CD8-positive, alpha-beta memory T cell (primary cell): ENCODE results near the gene RPS6KL1. TPM values are rescaled to one million over a fixed set of nuclear protein-coding genes. Genes with fewer than 3 reads are reported as not detected.

Source experiments
- CTCF ChIA-PET: fragments of 350-600 bp; sonication (Branson Sonifier 250); formaldehyde crosslinking; loops from one replicate; lab custom pipeline; 2021; ENCODE audit warnings: antibody characterized with exemption; lab: Charles Lee
- POLR2A ChIA-PET: fragments of 350-600 bp; sonication (Branson Sonifier 250); formaldehyde crosslinking; loops from one replicate; lab custom pipeline; 2021; ENCODE audit warnings: antibody characterized with exemption; lab: Charles Lee
- DNase-seq, 5 donors: peaks; one replicate each; pipeline versions ENCODE4 v3.0.0 to v3.0.0-alpha.2; 2020 to 2022; ENCODE audit warnings: mixed read lengths in 1 of 5
- H3K27ac ChIP-seq: one replicate; pipeline ENCODE4 v1.7.0; 2013; ENCODE audit warnings: low read depth, mild to moderate bottlenecking, low read length, moderate library complexity
- H3K27me3 ChIP-seq: 2 replicates; pipeline ENCODE4 v1.7.0; 2013; ENCODE audit warnings: low read length, mild to moderate bottlenecking; ENCODE audit not compliant: insufficient read depth, poor library complexity, severe bottlenecking
- H3K36me3 ChIP-seq: 2 replicates; pipeline ENCODE4 v1.7.0; 2013; ENCODE audit warnings: mild to moderate bottlenecking, low read length, moderate library complexity; ENCODE audit not compliant: insufficient read depth
- H3K4me1 ChIP-seq: 2 replicates; pipeline ENCODE4 v1.7.0; 2013; ENCODE audit warnings: mild to moderate bottlenecking, low read length, moderate library complexity; ENCODE audit not compliant: insufficient read depth
- H3K4me3 ChIP-seq: 2 replicates; pipeline ENCODE4 v1.7.0; 2013; ENCODE audit warnings: mild to moderate bottlenecking, low read length
- H3K9me3 ChIP-seq: 2 replicates; pipeline ENCODE4 v1.7.0; 2013; ENCODE audit warnings: mild to moderate bottlenecking, low read length
- H3K27ac Mint-ChIP-seq, 8 donors: one replicate each; pipeline ENCODE4 v1.8.0; 2020 to 2021; ENCODE audit warnings: mixed read lengths in 8 of 8, mild to moderate bottlenecking in 6 of 8, inconsistent platforms in 3 of 8, moderate library complexity in 3 of 8
- H3K27me3 Mint-ChIP-seq, 2 donors: one replicate each; pipeline ENCODE4 v1.8.0; 2020 to 2021; ENCODE audit warnings: mixed read lengths in 2 of 2, mild to moderate bottlenecking in 1 of 2, moderate library complexity in 1 of 2
- H3K36me3 Mint-ChIP-seq, 3 donors: one replicate each; pipeline ENCODE4 v1.8.0; 2020 to 2021; ENCODE audit warnings: mixed read lengths in 3 of 3, inconsistent platforms in 1 of 3, mild to moderate bottlenecking in 1 of 3
- H3K4me1 Mint-ChIP-seq, 3 donors: one replicate each; pipeline ENCODE4 v1.8.0; 2020 to 2021; ENCODE audit warnings: mixed read lengths in 3 of 3, inconsistent platforms in 1 of 3, mild to moderate bottlenecking in 1 of 3
- H3K4me3 Mint-ChIP-seq, 7 donors: one replicate each; pipeline ENCODE4 v1.8.0; 2020 to 2021; ENCODE audit warnings: mixed read lengths in 7 of 7, mild to moderate bottlenecking in 6 of 7, moderate library complexity in 4 of 7, inconsistent platforms in 2 of 7
- H3K9me3 Mint-ChIP-seq, 5 donors: one replicate each; pipeline ENCODE4 v1.8.0; 2020 to 2022; ENCODE audit warnings: mixed read lengths in 5 of 5, mild to moderate bottlenecking in 3 of 5, moderate library complexity in 2 of 5, inconsistent platforms in 1 of 5
- polyA plus RNA-seq: library from polyadenylated mRNA; unstranded; fragments of 300-500 nt; fragmentation: Illumina TruSeq; gene quantifications from one replicate; pipeline ENCODE4 v1.2.3, GENCODE V29; 2021
- total RNA-seq, 2 experiments: library from RNA; stranded (reverse); gene quantifications; one replicate each; pipeline ENCODE4 v1.2.3, GENCODE V29; 2021

Gene RPS6KL1
- total and polyA plus RNA-seq, 3 experiments from 2014 or later: 4.8 to 5.0 TPM; not detected in 1

- peaks cover 2 to 6% of the 10 kb centered on the region in 2 donors for H3K27me3 Mint-ChIP-seq
- DNase-seq: peak in 1 of 5 donors; percentile 22
- no peak overlapping the region for H3K27ac ChIP-seq
- ChIA-PET POLR2A (no interaction called here), CTCF (interaction anchor here (0.7 to 3.2 kb wide), 14 partner anchors 9 to 175 kb away, joined by 3 to 17 read pairs (median 4); partner anchors contain the start of gene RPS6KL1)
- H3K4me3 ChIP-seq: no peak overlapping the region
- no peaks in the 10 kb centered on the region for H3K9me3 Mint-ChIP-seq
- no peaks in the 10 kb centered on the region for H3K27me3 ChIP-seq
- H3K36me3 Mint-ChIP-seq: no peaks in the 10 kb centered on the region
- H3K9me3 ChIP-seq: no peaks in the 10 kb centered on the region
- no peak overlapping the region for H3K4me3 Mint-ChIP-seq
- no peaks in the 10 kb centered on the region for H3K36me3 ChIP-seq
- peak overlapping the region in 1 of 8 donors; percentile 8 for H3K27ac Mint-ChIP-seq
- peaks cover 33% of the 10 kb centered on the region for H3K4me1 ChIP-seq
- H3K4me1 Mint-ChIP-seq: peaks cover 24 to 32% (median 30%) of the 10 kb centered on the region in 3 donors
Measured at GRCh38 chr14:74945261-74945851, 22.3 kb upstream of the RPS6KL1 start.

- Mint-ChIP-seq H3K27ac (peak overlapping the region in 6 of 8 donors; percentile 17 to 88 (median 66)), H3K4me3 (peak overlapping the region in 4 of 7 donors; percentile 19 to 75 (median 54))
- peaks cover 38% of the 10 kb centered on the region for H3K4me1 ChIP-seq
Measured at GRCh38 chr14:74942608-74943007, 19.5 kb upstream of the RPS6KL1 start.

GRCh38 chr14:74942181-74942580, 19.1 kb upstream of the RPS6KL1 start:
- Mint-ChIP-seq H3K4me1 (peaks cover 30 to 39% (median 38%) of the 10 kb centered on the region in 3 donors), H3K27me3 (peaks cover 0 to 2% of the 10 kb centered on the region in 2 donors), H3K27ac (peak overlapping the region; percentile 84 to 95 (median 94)), H3K4me3 (peak overlapping the region; percentile 75 to 87 (median 82)), H3K36me3 (peaks cover 0 to 2% (median 0%) of the 10 kb centered on the region in 3 donors), H3K9me3 (no peaks in the 10 kb centered on the region)
- no peaks in the 10 kb centered on the region for H3K9me3 ChIP-seq
- ChIA-PET POLR2A (interaction anchor here (0.7 to 1.1 kb wide), 2 partner anchors 13 to 61 kb away, joined by 3 read pairs; partner anchors contain the start of gene PGF), CTCF (interaction anchor here (0.9 to 2.3 kb wide), 6 partner anchors 20 to 146 kb away, joined by 3 to 9 read pairs (median 4); partner anchors contain the start of gene ACYP1)
- H3K4me1 ChIP-seq: peaks cover 38% of the 10 kb centered on the region
- no peaks in the 10 kb centered on the region for H3K27me3 ChIP-seq
- H3K27ac ChIP-seq: no peak overlapping the region
- no peak for DNase-seq
- no peaks in the 10 kb centered on the region for H3K36me3 ChIP-seq
- peak overlapping the region; percentile 28 for H3K4me3 ChIP-seq

More at GRCh38 chr14:74942608-74943007, 19.5 kb upstream of the RPS6KL1 start:
- H3K27me3 Mint-ChIP-seq: peaks cover 0 to 2% of the 10 kb centered on the region in 2 donors
- H3K4me1 Mint-ChIP-seq: peaks cover 28 to 38% (median 37%) of the 10 kb centered on the region in 3 donors
- H3K9me3 ChIP-seq: no peaks in the 10 kb centered on the region
- no peaks in the 10 kb centered on the region for H3K9me3 Mint-ChIP-seq
- no peak overlapping the region for H3K27ac ChIP-seq
- CTCF ChIA-PET: interaction anchor here (0.9 to 2.3 kb wide), 4 partner anchors 82 to 145 kb away, joined by 3 to 9 read pairs (median 3); partner anchors contain the start of gene ACYP1
- H3K27me3 ChIP-seq: no peaks in the 10 kb centered on the region
- H3K36me3 Mint-ChIP-seq: peaks cover 0 to 2% (median 0%) of the 10 kb centered on the region in 3 donors
- DNase-seq: no peak
- POLR2A ChIA-PET: interaction anchor here (1.1 kb wide), 1 partner anchor 61 kb away, joined by 3 read pairs; no protein-coding TSS in a partner anchor
- no peaks in the 10 kb centered on the region for H3K36me3 ChIP-seq
- no peak overlapping the region for H3K4me3 ChIP-seq

DNA sequence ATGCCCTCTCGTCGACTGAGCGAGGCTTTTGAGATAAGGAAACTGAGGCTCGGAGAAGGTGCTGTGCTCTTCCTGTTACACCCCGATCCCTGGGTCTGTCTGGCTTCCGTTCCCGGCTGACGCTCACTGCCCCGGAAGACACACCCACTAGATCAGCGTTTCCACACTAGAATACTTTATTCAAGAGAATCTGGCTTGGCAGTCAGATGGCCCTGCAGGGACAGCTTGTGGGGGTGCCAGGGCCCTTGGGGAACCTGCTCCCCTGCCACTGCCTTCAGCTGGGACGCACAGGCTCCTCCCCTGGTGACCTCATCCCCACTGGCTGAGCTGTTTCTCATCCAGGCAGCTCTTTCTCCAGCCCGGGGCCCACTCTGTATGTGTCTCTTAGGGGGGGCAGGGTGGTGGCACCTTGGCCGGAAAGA, 18.6 kb upstream of the RPS6KL1 start:
- no peaks in the 10 kb centered on the region for H3K9me3 Mint-ChIP-seq
- H3K27me3 ChIP-seq: no peaks in the 10 kb centered on the region
- H3K4me1 ChIP-seq: peaks cover 37% of the 10 kb centered on the region
- peak overlapping the region; percentile 4 for H3K27ac ChIP-seq
- H3K4me3 ChIP-seq: peak overlapping the region; percentile 28
- no peaks in the 10 kb centered on the region for H3K9me3 ChIP-seq
- peak overlapping the region; percentile 75 to 87 (median 82) for H3K4me3 Mint-ChIP-seq
- H3K27ac Mint-ChIP-seq: peak overlapping the region; percentile 84 to 95 (median 94)
- H3K27me3 Mint-ChIP-seq: peaks cover 0 to 2% of the 10 kb centered on the region in 2 donors
- ChIA-PET CTCF (interaction anchor here (0.9 to 2.3 kb wide), 6 partner anchors 21 to 146 kb away, joined by 3 to 9 read pairs (median 4); no protein-coding TSS in a partner anchor), POLR2A (interaction anchor here (0.7 to 1.1 kb wide), 2 partner anchors 13 to 62 kb away, joined by 3 read pairs; partner anchors contain the start of gene PGF)
- H3K36me3 Mint-ChIP-seq: peaks cover 0 to 2% (median 0%) of the 10 kb centered on the region in 3 donors
- no peaks in the 10 kb centered on the region for H3K36me3 ChIP-seq
- peaks cover 33 to 43% (median 43%) of the 10 kb centered on the region in 3 donors for H3K4me1 Mint-ChIP-seq
- DNase-seq: peak; percentile 14 to 67 (median 28)

DNA sequence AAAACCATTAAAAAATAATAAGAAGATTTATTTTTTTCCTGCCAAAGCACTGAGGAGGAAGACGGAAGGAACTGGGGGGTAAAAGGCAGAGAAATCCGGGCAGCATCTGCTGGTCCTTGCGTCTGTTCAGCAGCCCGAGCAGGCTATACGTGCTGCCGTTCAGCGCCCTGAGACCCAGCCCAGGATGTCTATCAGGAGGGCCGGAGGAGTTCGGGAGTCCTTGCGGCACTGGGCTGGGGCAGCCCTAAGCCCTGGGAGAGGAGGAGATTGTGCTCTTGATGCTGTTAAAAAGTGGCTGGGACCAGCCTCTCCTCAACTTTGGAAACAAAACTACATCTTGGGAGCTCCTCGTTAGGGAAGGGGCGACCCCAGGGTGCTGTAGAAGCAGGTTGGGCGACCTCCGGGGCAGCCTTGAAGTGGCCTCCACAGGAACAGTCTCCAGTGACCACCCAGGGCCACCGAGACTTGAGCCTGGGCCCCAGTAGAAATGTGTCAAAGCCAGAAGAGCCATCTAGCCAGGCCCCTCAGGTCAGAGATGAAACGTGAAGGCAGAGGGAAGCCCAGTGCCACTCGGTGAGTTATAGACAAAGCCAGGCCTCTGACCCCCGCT, 18.0 kb upstream of the RPS6KL1 start:
- H3K4me3 ChIP-seq: peak overlapping the region; percentile 28
- ChIA-PET CTCF (interaction anchor here (1.0 to 2.3 kb wide), 5 partner anchors 21 to 147 kb away, joined by 3 to 9 read pairs (median 4); no protein-coding TSS in a partner anchor), POLR2A (interaction anchor here (1.1 kb wide), 1 partner anchor 62 kb away, joined by 3 read pairs; no protein-coding TSS in a partner anchor)
- H3K4me1 ChIP-seq: peaks cover 31% of the 10 kb centered on the region
- Mint-ChIP-seq H3K4me1 (peaks cover 28 to 38% (median 37%) of the 10 kb centered on the region in 3 donors), H3K27ac (peak overlapping the region; percentile 34 to 95 (median 92)), H3K27me3 (no peaks in the 10 kb centered on the region), H3K36me3 (peaks cover 0 to 2% (median 0%) of the 10 kb centered on the region in 3 donors), H3K4me3 (peak overlapping the region; percentile 75 to 87 (median 82)), H3K9me3 (no peaks in the 10 kb centered on the region)
- no peaks in the 10 kb centered on the region for H3K36me3 ChIP-seq
- no peaks in the 10 kb centered on the region for H3K9me3 ChIP-seq
- peak overlapping the region; percentile 4 for H3K27ac ChIP-seq
- DNase-seq: no peak
- H3K27me3 ChIP-seq: no peaks in the 10 kb centered on the region

DNA sequence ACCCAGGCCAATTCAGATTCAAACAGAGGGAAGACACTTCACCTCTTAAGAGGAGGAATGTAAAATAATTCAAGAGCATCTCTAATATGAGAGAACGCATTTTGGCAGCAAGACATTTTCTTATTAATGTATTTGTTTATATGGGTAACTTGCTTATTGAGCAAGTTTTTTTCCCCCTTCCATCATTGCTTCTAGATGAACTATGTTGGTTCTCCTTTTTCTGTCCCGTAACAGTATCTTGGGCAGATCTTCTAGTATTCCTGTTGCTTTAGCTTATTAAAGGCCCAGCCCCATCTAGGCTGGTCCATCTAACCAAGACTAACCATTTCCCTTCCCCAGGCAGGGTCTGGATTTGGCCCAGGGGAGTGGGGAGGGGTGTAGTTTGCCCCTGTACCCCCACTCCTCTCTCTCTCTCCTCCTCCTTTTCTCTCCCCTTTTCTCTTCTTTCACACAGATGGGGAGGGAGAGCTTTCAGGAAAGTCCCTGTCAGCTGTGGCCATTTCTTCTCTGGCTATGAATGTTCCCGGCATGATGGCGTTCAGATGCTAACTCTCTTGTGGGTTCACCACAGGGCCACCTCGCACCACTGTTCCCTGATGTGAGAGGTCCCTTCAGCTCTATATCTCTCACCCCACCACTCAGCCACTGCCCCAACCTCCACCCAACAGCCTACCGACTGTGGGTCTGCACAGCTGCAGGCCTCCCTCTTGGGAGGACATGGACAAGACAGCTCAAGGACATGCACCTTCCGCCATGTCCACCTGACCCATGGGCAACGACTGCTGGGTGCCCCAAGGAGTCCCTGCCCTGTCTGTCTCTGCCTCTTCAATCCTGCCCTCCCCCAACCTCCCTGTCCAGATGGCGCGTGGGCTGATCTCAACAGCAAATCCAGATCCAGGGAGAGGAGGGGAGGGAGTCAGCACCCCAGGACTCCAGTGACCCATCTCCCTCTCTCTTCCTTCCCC, 15.8 kb upstream of the RPS6KL1 start:
- Mint-ChIP-seq H3K4me3 (no peak overlapping the region), H3K27me3 (peaks cover 0 to 5% of the 10 kb centered on the region in 2 donors), H3K36me3 (peaks cover 0 to 2% (median 0%) of the 10 kb centered on the region in 3 donors), H3K4me1 (peaks cover 28 to 38% (median 37%) of the 10 kb centered on the region in 3 donors), H3K9me3 (no peaks in the 10 kb centered on the region), H3K27ac (peak overlapping the region in 1 of 8 donors; percentile 63)
- Histone ChIP-seq H3K9me3 (no peaks in the 10 kb centered on the region), H3K27ac (no peak overlapping the region), H3K4me1 (peaks cover 30% of the 10 kb centered on the region), H3K27me3 (no peaks in the 10 kb centered on the region), H3K4me3 (no peak overlapping the region), H3K36me3 (no peaks in the 10 kb centered on the region)
- ChIA-PET POLR2A (no interaction called here), CTCF (interaction anchor here (1.5 kb wide), 1 partner anchor 150 kb away, joined by 6 read pairs; no protein-coding TSS in a partner anchor)
- DNase-seq: no peak

GRCh38 chr14:74937171-74937570, 14.1 kb upstream of the RPS6KL1 start:
- H3K27ac Mint-ChIP-seq: peak overlapping the region in 2 of 8 donors; percentile 0 to 33
- ChIA-PET CTCF (no interaction called here), POLR2A (no interaction called here)

More at GRCh38 chr14:74937171-74937570, 14.1 kb upstream of the RPS6KL1 start:
- no peak for DNase-seq
- peaks cover 18% of the 10 kb centered on the region for H3K4me1 ChIP-seq
- H3K9me3 ChIP-seq: no peaks in the 10 kb centered on the region
- H3K27ac ChIP-seq: no peak overlapping the region
- no peaks in the 10 kb centered on the region for H3K9me3 Mint-ChIP-seq
- no peaks in the 10 kb centered on the region for H3K27me3 ChIP-seq
- H3K36me3 ChIP-seq: no peaks in the 10 kb centered on the region
- no peak overlapping the region for H3K4me3 Mint-ChIP-seq
- peaks cover 25 to 35% (median 30%) of the 10 kb centered on the region in 3 donors for H3K4me1 Mint-ChIP-seq
- H3K4me3 ChIP-seq: no peak overlapping the region
- peaks cover 3 to 15% of the 10 kb centered on the region in 2 donors for H3K27me3 Mint-ChIP-seq
- H3K36me3 Mint-ChIP-seq: peaks cover 0 to 2% (median 0%) of the 10 kb centered on the region in 3 donors
